K562 (cell line): Measurements from ENCODE around the gene CDH1. TPM values are rescaled to one million over a fixed set of nuclear protein-coding genes. Genes with fewer than 3 reads are reported as not detected.

Source experiments
- ARID1B ChIP-seq: fragments of 450-650 bp; IDR thresholded peaks from 2 replicates; pipeline ENCODE4 v1.6.1; 2016; ENCODE audit warnings: antibody characterized with exemption, mild to moderate bottlenecking, inconsistent platforms
- BMI1 ChIP-seq: fragments of 150-350 bp; IDR thresholded peaks from 2 replicates; pipeline ENCODE4 v1.6.1; 2014; ENCODE audit warnings: low read length
- FOXJ2 ChIP-seq: fragments of 200-800 bp; sonication (Bioruptor generic); IDR thresholded peaks from 2 replicates; pipeline ENCODE4 v1.6.1; 2016; ENCODE audit warnings: missing genetic modification characterization, missing compliant biosample characterization
- FOXM1 ChIP-seq, 2 experiments: fragments of 450-650 bp in 1 of 2; sonication (generic) in 1 of 2; formaldehyde crosslinking in 1 of 2; IDR thresholded peaks; 2 replicates each; pipeline versions ENCODE4 v1.6.1 to v1.9.0; 2017 to 2022; ENCODE audit warnings: low read depth in 2 of 2, mild to moderate bottlenecking in 2 of 2, missing genetic modification reagents in 1 of 2, moderate library complexity in 1 of 2
- GATA2 ChIP-seq: sonication (generic); formaldehyde crosslinking; IDR thresholded peaks from 2 replicates; pipeline ENCODE4 v1.4.0; 2020; ENCODE audit warnings: mild to moderate bottlenecking, missing genetic modification reagents
- GATAD2A ChIP-seq: fragments of 450-650 bp; IDR thresholded peaks from 2 replicates; pipeline ENCODE4 v1.6.1; 2017
- L3MBTL2 ChIP-seq: fragments of 450-650 bp; IDR thresholded peaks from 2 replicates; pipeline ENCODE4 v1.6.1; 2016; ENCODE audit warnings: mild to moderate bottlenecking, moderate library complexity
- MAZ ChIP-seq, 2 experiments: fragments of 450-650 bp in 1 of 2; sonication (generic) in 1 of 2; formaldehyde crosslinking; IDR thresholded peaks in 1 of 2; conservative IDR thresholded peaks in 1 of 2; 2 replicates each; pipeline versions ENCODE4 v1.4.0 to v1.5.0; 2020; ENCODE audit warnings: mild to moderate bottlenecking in 1 of 2, missing genetic modification reagents in 1 of 2
- MTF1 ChIP-seq: fragments of 250-450 bp; sonication (Bioruptor Pico); IDR thresholded peaks from 2 replicates; pipeline ENCODE4 v1.9.0; 2021; ENCODE audit warnings: moderate library complexity, mild to moderate bottlenecking, inconsistent platforms, borderline replicate concordance
- PTRF ChIP-seq: fragments of 450-650 bp; IDR thresholded peaks from 2 replicates; pipeline ENCODE4 v1.6.1; 2016; ENCODE audit warnings: mild to moderate bottlenecking, missing genetic modification characterization, missing compliant biosample characterization
- PTTG1 ChIP-seq: fragments of 450-650 bp; IDR thresholded peaks from 2 replicates; pipeline ENCODE4 v1.6.1; 2016; ENCODE audit warnings: low read depth, mild to moderate bottlenecking, missing genetic modification characterization, missing compliant biosample characterization
- RBM39 ChIP-seq: fragments of 200-400 bp; formaldehyde crosslinking; optimal IDR thresholded peaks from 2 replicates; pipeline ENCODE3; 2018; ENCODE audit warnings: low read depth, low read length
- SMAD4 ChIP-seq: fragments of 250-450 bp; sonication (Bioruptor Pico); conservative IDR thresholded peaks from 2 replicates; pipeline ENCODE4 v1.8.0; 2021; ENCODE audit warnings: inconsistent platforms, mild to moderate bottlenecking, moderate library complexity
- SMARCA4 ChIP-seq: fragments of 450-650 bp; IDR thresholded peaks from 2 replicates; pipeline ENCODE4 v1.6.1; 2016
- SMARCC2 ChIP-seq: fragments of 450-650 bp; IDR thresholded peaks from 2 replicates; pipeline ENCODE4 v1.6.1; 2017; ENCODE audit warnings: antibody characterized with exemption, moderate library complexity, mild to moderate bottlenecking, low read depth
- TEAD1 ChIP-seq, 2 experiments: fragments of 450-650 bp in 1 of 2; sonication (generic) in 1 of 2; formaldehyde crosslinking; IDR thresholded peaks; 2 replicates each; pipeline versions ENCODE4 v1.4.0 to v1.8.0; 2020 to 2022; ENCODE audit warnings: mild to moderate bottlenecking in 2 of 2, missing genetic modification reagents in 1 of 2
- ZBTB17 ChIP-seq: fragments of 450-650 bp; formaldehyde crosslinking; IDR thresholded peaks from 2 replicates; pipeline ENCODE4 v1.4.0; 2020; ENCODE audit warnings: mild to moderate bottlenecking
- ZNF175 ChIP-seq: fragments of 200-800 bp; sonication (Bioruptor generic); IDR thresholded peaks from 2 replicates; pipeline ENCODE4 v1.6.1; 2016; ENCODE audit warnings: low read depth, mild to moderate bottlenecking, missing genetic modification characterization, missing compliant biosample characterization
- ZNF766 ChIP-seq: fragments of 200-800 bp; sonication (Bioruptor generic); conservative IDR thresholded peaks from 2 replicates; pipeline ENCODE4 v1.6.1; 2016; ENCODE audit warnings: missing genetic modification characterization, missing compliant biosample characterization
- polyA plus RNA-seq, 8 experiments: library from polyadenylated mRNA; depleted of rRNA in 4 of 8; stranded (reverse) in 5 of 8; unstranded in 3 of 8; fragments of >200 nt; fragmentation: Nextera tagmentation in 2 of 8; fragmentation: Illumina TruSeq in 1 of 8; extraction: Ambion mirVana in 2 of 8; extraction: Trizol in 1 of 8; gene quantifications; 2 replicates each; pipeline versions ENCODE4 v1.2.1 to v1.2.3, GENCODE V29; 2011 to 2014; ENCODE audit warnings: inconsistent platforms in 1 of 8, missing spikeins in 1 of 8
- total RNA-seq, 7 experiments: library from RNA; depleted of rRNA in 6 of 7; stranded (reverse); fragments of >200 nt in 6 of 7; fragmentation: Illumina TruSeq in 2 of 7; extraction: Trizol in 2 of 7; gene quantifications; 2 replicates each; pipeline versions ENCODE4 v1.2.1 to v1.2.3, GENCODE V29; 2011 to 2021; ENCODE audit warnings: low replicate concordance in 1 of 7
- TF ChIP-seq, protein P1 (sequence below): fragments of 150-350 bp; conservative IDR thresholded peaks from 2 replicates; pipeline ENCODE4 v1.6.1; 2014; ENCODE audit warnings: low read length
- TF ChIP-seq, protein P2 (sequence below): fragments of 250-450 bp; sonication (Bioruptor Pico); IDR thresholded peaks from 2 replicates; pipeline ENCODE4 v1.8.0; 2022; ENCODE audit warnings: inconsistent platforms, mild to moderate bottlenecking, moderate library complexity, borderline replicate concordance
- TF ChIP-seq, protein P3 (sequence below): fragments of 450-650 bp; IDR thresholded peaks from 2 replicates; pipeline ENCODE4 v1.6.1; 2017; ENCODE audit warnings: antibody characterized with exemption, mild to moderate bottlenecking

The CDH1 gene
- total and polyA plus RNA-seq, 9 of the 15 experiments (the other 6 are each of a cell fraction or from before 2014, with no cell fraction given) = 0.01 to 0.69 TPM; not detected in 7

DNA sequence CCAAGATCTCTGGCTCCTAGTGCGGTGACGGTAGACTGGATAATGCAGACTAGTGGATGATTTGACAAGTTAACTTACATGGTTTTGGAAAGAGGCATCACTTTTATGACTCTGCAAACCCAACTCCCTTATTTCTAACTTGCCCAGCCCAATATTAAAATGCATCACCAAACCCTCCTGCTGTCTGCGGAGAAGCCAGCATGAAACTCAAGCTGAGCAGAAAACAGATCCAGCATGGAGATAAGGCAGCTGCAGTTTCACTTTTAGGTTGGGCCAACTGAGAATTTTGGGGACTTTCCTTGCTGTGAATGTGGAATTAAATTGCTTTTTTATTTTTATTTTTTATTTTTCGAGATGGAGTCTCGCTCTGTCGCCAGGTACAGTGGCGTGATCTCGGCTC, 27.8 kb downstream of the CDH1 start (continued):
- no peak for TF ChIP-seq SMARCC2
- no peak for TF ChIP-seq ZNF175 (CRISPR knock-in tag)
- TF ChIP-seq FOXM1 (IDR thresholded peaks at IDR 0.05; ENCODE audit: low read depth) = no peak
- no peak for TF ChIP-seq FOXM1 (CRISPR knock-in tag; IDR thresholded peaks at IDR 0.05; ENCODE audit: low read depth)
- TF ChIP-seq ARID1B = peak; percentile 28; the same call in 1 of the 2 replicates
- TF ChIP-seq, protein P1, sequence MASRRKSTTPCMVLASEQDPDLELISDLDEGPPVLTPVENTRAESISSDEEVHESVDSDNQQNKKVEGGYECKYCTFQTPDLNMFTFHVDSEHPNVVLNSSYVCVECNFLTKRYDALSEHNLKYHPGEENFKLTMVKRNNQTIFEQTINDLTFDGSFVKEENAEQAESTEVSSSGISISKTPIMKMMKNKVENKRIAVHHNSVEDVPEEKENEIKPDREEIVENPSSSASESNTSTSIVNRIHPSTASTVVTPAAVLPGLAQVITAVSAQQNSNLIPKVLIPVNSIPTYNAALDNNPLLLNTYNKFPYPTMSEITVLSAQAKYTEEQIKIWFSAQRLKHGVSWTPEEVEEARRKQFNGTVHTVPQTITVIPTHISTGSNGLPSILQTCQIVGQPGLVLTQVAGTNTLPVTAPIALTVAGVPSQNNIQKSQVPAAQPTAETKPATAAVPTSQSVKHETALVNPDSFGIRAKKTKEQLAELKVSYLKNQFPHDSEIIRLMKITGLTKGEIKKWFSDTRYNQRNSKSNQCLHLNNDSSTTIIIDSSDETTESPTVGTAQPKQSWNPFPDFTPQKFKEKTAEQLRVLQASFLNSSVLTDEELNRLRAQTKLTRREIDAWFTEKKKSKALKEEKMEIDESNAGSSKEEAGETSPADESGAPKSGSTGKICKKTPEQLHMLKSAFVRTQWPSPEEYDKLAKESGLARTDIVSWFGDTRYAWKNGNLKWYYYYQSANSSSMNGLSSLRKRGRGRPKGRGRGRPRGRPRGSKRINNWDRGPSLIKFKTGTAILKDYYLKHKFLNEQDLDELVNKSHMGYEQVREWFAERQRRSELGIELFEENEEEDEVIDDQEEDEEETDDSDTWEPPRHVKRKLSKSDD = no peak
- peak; percentile 75 for TF ChIP-seq GATA2 (CRISPR knock-in tag)
- no peak for TF ChIP-seq MAZ (CRISPR knock-in tag; conservative IDR thresholded peaks at IDR 0.05 in 1 of 2, IDR thresholded peaks at IDR 0.05 in 1 of 2)
- TF ChIP-seq, protein P2, sequence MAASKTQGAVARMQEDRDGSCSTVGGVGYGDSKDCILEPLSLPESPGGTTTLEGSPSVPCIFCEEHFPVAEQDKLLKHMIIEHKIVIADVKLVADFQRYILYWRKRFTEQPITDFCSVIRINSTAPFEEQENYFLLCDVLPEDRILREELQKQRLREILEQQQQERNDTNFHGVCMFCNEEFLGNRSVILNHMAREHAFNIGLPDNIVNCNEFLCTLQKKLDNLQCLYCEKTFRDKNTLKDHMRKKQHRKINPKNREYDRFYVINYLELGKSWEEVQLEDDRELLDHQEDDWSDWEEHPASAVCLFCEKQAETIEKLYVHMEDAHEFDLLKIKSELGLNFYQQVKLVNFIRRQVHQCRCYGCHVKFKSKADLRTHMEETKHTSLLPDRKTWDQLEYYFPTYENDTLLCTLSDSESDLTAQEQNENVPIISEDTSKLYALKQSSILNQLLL (CRISPR knock-in tag) = no peak
- TF ChIP-seq SMARCA4 = peak; percentile 48; the same call in 1 of the 2 replicates
- TF ChIP-seq, protein P3, sequence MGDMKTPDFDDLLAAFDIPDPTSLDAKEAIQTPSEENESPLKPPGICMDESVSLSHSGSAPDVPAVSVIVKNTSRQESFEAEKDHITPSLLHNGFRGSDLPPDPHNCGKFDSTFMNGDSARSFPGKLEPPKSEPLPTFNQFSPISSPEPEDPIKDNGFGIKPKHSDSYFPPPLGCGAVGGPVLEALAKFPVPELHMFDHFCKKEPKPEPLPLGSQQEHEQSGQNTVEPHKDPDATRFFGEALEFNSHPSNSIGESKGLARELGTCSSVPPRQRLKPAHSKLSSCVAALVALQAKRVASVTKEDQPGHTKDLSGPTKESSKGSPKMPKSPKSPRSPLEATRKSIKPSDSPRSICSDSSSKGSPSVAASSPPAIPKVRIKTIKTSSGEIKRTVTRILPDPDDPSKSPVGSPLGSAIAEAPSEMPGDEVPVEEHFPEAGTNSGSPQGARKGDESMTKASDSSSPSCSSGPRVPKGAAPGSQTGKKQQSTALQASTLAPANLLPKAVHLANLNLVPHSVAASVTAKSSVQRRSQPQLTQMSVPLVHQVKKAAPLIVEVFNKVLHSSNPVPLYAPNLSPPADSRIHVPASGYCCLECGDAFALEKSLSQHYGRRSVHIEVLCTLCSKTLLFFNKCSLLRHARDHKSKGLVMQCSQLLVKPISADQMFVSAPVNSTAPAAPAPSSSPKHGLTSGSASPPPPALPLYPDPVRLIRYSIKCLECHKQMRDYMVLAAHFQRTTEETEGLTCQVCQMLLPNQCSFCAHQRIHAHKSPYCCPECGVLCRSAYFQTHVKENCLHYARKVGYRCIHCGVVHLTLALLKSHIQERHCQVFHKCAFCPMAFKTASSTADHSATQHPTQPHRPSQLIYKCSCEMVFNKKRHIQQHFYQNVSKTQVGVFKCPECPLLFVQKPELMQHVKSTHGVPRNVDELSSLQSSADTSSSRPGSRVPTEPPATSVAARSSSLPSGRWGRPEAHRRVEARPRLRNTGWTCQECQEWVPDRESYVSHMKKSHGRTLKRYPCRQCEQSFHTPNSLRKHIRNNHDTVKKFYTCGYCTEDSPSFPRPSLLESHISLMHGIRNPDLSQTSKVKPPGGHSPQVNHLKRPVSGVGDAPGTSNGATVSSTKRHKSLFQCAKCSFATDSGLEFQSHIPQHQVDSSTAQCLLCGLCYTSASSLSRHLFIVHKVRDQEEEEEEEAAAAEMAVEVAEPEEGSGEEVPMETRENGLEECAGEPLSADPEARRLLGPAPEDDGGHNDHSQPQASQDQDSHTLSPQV = peak; percentile 72; the same call in 1 of the 2 replicates
- TF ChIP-seq PTTG1 (tag) = no peak
- peak; percentile 40; the same call in 1 of the 2 replicates for TF ChIP-seq PTRF
- peak; percentile 91 for TF ChIP-seq L3MBTL2
- no peak; the same call in 1 of the 2 replicates for TF ChIP-seq ZNF766 (CRISPR knock-in tag)
- no peak for TF ChIP-seq TEAD1 (CRISPR knock-in tag; IDR thresholded peaks at IDR 0.05)
- TF ChIP-seq ZBTB17 (CRISPR knock-in tag) = no peak
- 0 out of 2 replicates have a peak, but pooled peaks have one; percentile 31 for TF ChIP-seq SMAD4
- TF ChIP-seq GATAD2A = no peak
- 0 out of 2 replicates have a peak, but pooled peaks have one; percentile 40 for TF ChIP-seq FOXJ2
- no peak for TF ChIP-seq RBM39
- no peak for TF ChIP-seq BMI1
- TF ChIP-seq MTF1 = no peak
